GM18907 (cell line): ENCODE data around the gene FAM180A.
"Not testable (repeated sequence)": the region's sequence is repeated elsewhere in the genome, so short reads cannot be mapped to it uniquely, and the experiment has no call there.

ENCODE experiments used
- ATAC-seq: cut with Tn5 transposase; IDR thresholded peaks from one replicate; pipeline ENCODE4 v1.9.1; 2021; ENCODE audit warnings: mild to moderate bottlenecking, moderate library complexity; ENCODE audit not compliant: unreplicated experiment

Gene FAM180A

DNA sequence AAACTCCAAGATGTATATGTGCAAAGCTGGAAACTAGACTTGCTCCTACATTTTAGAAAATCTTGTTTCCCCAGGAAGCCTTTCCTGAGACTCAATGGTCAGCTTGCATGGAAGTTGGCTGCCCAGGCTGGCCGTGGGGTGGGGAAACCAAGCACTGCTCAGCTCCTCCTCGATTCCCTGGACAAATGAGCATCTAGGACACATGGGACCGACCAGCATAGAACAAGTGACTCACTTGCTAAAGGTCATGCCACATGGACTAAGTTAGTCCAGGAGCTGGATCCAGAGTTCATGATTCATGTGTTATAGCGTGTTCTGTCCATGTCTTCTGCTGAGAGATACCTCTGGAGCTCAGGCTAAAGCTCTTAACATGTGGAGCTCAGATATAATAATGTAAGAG is 6.2 kb downstream of the FAM180A start:
- ATAC-seq, result no peak

DNA sequence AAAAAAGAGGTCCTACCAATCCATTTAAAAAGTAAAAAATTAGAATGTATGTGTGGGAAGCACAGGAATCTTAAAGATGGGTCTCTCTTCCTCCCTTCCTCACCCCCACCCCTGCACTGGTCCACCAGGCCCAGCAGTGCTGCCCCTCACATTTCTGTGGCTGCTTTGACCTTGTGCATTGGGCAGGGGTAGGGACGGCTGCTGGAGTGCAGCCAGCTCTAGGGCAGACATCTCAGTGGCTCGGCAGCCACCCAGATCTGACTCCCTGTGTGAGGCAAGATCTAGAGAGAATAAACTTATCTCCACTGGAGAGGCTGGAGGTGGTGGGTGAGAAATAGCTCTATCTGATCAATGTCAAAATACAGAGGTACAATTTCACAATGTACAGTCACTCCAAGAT is 6.7 kb downstream of the FAM180A start:
- ATAC-seq, result no peak

DNA sequence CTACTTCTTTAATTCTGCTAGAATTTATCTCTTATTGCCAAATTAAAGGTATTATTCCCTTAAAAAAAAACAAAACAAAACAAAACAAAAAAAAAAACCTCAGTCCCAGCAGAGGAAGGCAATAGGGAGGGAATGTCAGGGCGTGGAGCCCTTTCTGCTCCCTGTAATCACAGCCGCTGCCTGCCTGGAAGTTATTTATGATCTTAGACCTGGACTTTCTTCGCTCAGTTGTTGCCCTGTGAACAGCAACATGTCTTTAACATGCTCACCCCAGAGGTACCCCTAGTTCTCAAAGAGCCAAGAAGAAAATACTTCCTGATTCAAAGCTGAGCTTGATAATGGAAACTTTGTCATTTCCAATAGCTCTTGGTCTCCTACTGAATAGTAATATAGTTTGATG is 7.7 kb downstream of the FAM180A start:
- no peak for ATAC-seq

DNA sequence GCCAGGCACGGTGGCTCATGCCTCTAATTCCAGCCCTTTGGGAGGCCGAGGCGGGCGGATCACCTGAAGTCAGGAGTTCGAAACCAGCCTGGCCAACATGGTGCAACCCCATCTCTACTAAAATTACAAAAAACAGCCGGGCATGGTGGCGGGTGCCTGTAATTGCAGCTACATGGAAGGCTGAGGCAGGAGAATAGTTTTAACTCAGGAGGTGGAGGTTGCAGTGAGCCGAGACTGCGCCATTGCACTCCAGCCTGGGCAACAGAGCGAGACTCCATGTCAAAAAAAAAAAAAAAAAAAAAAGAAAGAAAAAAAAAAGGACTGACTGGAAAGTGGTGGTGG is 11.3 kb downstream of the FAM180A start:
- ATAC-seq, result not testable (repeated sequence)

DNA sequence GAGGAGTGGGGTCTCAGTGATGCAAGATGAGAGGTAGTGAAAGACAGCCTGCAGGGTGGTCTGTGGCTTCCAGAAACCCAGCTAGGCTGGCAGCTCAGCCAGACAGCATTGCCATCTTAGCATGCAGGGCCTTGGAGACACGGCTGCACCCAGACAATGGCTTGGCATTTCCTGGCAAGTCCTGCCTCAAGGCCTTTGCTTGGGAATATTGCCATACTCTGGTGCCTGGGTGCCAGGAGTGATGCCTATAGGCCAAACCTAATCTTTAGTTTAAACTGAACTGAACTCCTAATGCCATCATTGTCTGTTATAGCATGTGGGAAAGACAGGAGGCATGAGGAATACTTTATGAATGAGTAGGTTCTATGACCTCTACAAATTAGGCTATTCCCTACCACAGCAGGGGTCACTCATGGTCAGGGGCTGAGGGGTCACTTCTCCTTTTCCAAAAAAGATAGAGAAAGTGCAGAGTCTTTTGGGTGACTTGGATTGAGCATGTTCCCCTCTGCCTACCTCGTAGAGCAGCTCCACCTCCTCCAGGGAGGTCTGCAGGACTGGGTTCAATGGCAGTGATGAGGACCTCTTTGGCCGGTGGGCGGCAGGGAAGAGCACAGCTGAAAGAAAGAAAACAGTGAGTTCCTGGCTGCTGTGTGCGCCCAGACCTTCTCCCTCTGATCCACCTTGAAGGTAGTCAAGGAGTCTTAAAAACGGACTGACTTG is 11.9 kb downstream of the FAM180A start:
- ATAC-seq, result no peak

DNA sequence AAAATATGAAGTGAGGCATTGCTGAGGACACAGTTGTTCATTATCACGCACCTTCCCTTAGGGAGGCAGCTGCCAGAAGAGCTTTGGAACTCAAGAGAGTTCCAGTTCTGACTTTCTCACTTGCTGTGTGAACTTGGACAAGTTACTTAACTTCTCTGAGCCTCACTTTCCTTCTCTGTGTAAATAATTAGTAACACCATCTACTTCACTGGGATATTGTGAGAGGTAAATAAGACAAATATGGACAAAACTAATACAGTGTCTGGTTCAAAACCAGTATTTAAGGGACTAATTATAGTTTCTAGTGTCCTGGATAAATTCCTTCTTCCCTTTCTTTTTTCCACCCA is 14.3 kb downstream of the FAM180A start:
- no peak for ATAC-seq

DNA sequence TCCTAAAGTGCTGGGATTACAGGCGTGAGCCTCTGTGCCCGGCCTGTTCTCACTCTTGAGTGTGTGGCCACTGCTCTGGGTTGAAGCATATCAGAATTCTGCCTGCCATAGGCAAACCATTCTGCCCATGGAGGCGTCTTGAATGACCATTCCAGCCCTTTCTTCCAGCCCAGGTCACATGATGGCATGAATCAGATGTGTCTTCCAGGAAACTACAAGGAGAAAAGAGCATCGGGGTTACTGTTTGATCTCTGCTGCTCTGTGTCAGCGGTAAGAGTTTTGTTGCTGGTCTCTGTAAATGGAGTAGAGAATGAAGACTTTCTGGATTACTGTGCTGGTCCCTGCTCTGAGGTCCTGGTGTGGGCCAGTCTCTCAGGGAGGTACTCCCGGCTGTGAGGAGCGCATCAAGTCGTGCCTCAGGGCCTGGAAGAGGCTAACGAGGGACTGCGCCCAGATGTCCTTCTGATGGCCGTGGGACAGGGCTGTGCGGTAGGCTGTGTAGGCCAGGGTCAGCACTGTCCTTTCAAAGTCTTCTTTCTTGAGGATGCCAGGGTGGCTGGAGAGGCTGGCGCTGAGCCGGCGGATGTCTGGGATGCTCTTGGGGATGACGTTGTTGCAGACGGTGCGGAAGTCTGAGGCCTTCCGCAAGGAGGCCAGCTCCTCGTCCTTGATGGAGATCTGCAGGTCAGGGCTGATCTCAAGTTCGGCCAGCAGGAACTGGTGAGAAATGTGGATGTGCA is 14.8 kb downstream of the FAM180A start:
- ATAC-seq, result no peak

DNA sequence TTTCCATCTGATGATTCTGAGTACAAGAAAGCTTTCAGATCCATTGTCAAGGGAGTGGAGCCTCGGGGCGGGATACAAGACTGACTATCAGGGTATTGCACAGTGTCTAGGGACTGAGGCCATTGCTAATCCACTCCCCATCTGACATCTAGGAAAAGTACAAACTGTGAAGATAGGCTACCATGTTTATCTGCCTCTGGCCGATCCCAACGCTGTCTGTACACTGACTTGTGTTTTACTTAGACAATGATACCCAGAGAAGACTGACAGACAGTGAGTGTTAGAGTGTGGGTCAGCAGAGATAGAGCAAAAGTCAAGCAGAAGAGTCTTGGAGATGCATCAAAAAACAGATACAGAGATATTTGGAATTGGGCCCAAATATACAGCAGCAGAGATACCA is 17.5 kb downstream of the FAM180A start:
- ATAC-seq, result no peak

DNA sequence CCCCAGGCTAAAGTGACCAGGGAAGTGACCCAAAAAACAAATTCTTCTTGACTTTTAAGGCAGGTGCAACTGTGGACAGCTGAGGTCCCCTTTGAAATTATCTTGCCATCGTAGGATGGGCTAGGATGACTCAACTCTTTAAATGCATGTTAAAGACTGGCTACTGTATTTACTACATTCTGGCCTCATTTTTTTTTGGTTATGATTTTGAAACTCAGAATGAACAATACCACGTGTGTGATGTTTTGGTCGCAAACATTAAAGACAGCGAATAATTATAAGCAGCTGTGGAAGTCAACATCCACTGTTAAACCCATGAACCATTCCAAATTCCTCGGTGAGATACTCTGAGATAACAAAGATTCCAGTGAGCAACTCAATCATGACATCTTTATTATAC is 19.4 kb downstream of the FAM180A start:
- no peak for ATAC-seq

DNA sequence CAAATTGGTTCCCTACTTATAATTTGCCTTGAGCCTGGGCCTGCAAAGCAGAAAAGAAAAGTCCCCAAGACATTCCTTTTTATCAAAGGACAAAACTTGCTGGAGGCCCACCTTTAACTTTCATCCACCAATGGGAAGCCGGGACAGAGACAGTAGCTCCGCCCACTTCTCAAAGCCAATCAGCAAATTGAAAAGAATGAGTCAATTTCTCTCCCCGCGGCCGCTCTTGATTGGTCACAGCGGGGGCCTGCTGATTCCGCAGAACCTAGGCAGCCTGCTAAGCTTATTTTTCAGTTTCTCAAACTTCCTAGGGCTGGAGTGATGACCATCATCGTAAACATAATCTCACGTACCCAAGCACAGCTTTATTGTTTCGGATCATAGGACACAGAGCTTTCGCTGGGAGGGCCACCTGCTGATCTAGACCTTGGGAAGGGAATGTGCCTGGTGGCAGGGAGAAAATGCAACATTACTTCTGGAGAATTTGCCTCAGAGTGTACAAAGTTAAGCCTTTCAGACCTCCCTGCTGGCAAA is 20.4 kb downstream of the FAM180A start, which contains the start of gene SLC13A4:
Gene SLC13A4, minus strand, starts transcription at position 51 of the 534 bp plus-strand sequence. CDS start 690 bp downstream, outside the sequence.
- no peak for ATAC-seq

DNA sequence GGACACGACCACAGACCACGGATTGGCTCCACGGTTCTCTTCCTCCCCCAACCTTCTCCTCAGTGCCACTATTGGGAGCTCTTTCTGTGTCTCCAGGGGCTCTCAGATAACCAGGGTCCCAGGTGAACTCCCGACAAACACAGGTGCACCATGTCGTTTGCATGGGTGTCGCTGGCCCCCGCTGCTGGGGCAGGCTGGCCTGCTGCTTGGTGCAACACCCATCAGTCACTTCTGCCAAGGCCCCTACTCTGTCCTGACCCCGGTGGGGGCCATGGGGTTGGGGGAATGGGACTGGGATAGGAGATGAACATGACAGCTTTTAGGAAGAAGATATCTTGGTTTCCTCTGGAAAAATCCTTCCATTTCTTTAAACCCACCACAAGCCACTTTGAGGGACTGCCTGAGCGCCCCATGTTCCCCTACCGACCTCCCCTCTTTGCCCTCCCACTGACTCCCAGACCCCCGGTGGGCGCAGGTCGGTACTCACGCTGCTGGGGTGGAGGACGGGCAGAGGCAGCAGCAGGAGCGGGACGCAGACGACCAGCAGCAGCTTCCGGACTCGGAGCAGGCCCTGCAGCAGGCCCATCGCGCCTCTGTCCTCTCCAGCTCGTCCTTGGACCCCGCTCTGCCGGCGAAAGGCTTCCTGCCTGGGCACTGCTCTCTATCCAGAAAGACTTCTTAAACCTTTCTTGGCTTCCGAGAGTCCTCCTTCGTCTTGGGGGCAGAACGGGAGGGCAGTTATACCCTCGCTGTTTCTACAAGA is 21.5 kb downstream of the FAM180A start:
- no peak for ATAC-seq

DNA sequence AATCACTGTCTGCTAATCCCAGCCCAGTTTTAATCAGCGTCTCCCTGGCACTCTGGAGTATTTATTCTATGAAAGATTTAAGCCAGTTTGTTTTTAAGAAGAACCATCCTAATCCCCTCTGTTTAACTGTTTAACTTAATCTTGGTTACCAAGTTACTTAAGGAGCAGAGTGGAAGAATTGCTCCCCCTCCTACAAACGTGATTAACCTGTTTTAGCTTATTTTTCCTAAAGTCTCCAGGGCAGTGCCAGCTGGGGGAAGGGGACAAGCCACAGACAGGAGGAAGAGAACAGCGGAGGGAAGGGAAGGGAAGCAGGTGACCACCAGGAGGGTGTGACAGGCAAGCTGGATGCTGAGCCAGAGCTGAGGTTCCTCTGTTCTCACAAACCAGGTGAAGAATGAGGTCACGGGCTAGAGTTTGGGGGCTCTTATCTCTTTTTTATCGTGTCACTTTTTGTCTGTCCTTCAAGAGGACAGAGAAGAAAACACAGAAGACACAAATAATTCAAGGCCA is 22.3 kb downstream of the FAM180A start:
- no peak for ATAC-seq

DNA sequence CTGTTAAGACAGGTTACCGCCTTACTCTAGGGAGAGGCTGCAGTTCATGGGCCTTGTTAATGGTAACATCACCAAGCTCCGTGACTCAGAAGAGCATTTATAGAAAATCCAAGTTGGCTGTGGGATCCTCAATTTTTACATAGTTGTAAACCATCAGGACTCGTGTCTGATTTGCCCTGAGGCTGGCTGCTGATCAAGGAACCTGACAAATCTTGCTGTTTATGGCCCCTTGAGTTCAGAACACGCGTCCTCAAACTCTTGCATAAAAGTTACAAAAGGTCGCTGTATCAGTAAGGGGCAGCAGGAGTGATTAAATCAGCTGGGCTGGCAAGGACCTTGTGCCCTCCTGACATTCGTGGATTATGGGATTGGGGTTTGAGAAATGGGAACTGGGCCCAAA is 25.2 kb downstream of the FAM180A start:
- ATAC-seq, result no peak

DNA sequence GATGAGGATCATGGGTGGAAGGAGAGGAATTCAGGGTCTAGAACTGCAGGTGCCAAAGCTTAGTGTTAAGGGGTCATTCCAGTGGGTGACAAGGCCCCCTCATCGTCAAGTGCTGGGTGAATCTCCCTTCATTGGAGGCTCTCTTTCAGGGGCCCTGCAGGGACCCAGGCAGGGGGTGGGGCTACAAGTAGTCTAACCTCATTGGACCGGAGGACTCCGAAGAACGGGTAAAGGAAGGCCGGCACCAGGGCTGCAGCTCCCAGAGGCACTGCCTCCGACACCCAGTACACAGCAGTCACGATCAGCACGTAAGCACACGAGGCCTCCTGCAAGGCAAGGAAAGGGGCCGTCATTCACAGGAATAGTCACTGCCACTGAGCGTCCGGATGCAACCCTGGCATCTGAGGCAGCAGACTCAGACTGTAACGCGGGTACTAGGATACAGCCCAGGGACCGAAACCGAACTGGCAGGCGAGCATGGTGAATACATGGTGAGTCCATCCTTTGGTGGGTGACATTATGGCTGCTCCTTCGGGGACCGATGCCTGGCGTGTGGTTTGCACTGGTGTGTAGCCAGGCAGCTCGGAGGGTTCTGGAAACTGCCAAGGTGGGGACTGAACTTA is 27.3 kb downstream of the FAM180A start:
- ATAC-seq, result no peak

DNA sequence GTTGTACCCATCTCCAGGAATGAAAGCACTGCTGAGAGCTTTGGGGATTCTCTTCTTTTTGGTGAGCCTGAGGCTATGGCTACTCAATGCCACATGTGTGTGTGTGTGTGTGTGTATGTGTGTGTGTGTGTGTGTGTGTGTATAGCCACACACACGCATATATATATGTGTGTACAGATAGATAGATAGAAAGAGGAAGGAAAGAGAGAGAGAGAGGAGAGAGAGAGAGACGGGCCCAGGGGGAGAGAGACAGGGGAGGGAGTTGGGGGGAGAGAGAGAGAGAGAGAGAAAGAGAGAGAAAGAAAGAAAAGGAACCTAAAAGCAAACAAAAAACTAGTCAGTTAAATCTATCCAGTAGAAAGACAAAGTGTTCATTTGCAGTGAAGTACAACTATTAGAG is 28.9 kb downstream of the FAM180A start:
- no peak for ATAC-seq

DNA sequence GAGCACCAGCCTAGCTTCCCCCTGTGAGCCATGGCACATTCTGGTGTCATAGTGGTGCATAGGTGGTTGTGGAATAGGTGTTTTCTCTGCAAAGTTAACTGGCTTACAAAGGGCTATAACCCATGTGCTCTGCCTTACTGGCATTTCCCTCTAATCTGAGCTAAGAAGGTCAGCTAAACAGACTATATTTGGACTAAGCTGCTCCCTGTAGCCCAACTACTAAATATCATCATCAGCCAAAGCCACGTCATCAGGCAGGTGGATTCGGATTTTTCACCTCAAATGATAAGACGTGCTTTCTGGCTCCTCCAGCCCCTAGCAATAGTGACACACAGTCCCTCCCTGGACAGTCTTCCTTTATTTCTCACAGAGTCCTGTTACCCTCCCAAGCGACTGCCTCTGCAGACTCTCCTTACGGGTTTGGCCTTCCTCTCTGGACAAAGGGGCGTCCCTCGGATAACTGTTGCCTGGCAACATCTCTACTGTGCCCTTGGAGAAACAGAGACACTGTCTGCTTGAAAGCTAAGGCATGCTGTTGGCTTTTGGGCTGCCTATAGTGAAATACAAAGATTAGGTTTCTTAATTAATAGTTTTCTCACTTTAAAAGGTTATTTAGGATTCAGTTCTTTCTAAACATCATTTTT is 29.7 kb downstream of the FAM180A start:
- no peak for ATAC-seq

DNA sequence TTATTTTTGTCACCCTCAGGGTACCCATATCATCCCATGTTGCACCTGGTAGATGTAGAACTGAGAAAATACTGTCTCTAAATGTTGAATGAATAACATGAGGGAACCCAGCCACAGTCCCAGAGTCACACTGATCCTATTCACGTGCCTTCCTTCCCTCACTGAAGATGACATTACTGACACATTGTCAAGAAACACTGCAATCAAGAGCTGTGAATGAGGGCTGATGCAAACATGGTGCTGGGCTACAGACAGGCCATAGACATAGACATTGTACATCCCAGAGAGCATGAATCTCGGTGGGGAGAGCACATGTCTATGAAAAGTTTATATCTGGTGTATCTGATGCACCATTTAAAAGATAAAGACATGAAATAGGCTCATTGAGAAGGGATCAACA is 30.4 kb downstream of the FAM180A start:
- no peak for ATAC-seq

DNA sequence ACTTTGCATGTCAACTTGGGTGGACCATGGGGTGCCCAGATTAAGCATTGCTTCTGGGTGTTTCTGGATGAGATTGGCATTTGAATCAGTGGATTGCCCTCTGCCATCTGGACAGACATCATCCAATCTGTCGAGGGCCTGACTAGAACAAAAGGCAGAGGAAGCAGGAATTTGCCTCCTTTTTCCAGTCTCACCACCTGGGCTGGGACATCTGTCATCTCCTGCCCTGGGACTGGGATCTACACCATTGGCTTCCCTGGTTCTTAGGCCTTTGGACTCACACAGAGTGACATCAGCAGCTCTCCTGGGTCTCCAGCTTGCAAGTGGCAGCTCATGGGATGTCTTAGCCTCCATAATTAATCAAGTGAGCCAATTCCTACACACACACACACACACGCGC is 30.9 kb downstream of the FAM180A start:
- ATAC-seq, result no peak

DNA sequence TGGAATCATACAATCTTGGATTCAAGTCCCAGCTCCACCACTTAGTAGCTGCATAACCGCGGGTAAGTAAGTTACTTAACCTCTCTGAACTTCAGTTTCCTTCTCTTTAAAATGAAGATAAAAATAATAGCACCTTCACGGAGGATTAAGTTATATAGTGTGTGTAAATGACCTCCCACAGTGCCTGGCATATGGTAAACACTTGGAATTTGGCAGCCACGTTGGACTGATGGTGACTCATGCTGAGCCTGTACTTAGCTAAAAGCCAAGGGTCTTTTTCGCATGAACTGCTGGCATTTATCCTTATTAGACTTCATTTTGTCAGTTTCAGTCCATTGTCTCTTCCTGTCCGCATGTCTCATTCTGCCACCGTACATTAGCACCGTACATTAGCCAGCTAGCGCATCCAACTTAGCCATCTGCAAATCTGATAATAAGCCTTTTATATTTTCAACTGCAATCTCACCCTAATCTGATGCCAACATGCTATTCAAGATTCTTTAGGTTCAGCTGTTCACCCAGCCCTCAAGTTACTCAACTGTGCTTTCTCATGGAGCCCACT is 31.9 kb downstream of the FAM180A start:
- ATAC-seq, result no peak

DNA sequence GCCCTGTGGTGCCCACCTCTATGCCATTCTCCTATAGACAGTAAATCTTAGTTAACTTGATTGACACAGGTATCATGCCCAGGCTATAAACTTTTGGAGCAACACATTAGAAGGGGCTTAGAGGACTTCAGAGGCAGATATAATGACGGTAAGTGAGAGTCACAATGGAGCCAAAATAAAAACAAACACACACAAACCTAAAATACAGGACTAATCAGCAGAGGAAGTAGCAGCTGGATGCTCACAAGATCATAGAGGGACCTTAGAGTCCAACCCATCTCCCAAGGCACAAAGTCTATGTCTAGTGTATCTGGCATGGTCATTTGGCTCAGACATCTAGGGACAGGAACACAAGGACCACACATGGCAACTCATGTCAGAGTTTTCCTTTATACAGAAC is 32.9 kb downstream of the FAM180A start:
- ATAC-seq, result no peak
